ENCODE data around the gene NLRC5. TPM values are rescaled to one million over a fixed set of nuclear protein-coding genes. Genes with fewer than 3 reads are reported as not detected.

NLRC5 gene
- total RNA-seq, 1 donor from 2014 or later: 1.5 TPM

GRCh38 chr16:57045694-57046381 is 56.5 kb downstream of the NLRC5 start:
- Mint-ChIP-seq H3K9me3 (ENCODE audit: unreplicated experiment) (peaks cover 2% of the 10 kb centered on the region), H3K4me1 (ENCODE audit: low read depth, unreplicated experiment) (peaks cover 5% of the 10 kb centered on the region), H3K4me3 (ENCODE audit: unreplicated experiment) (no peak overlapping the region), H3K36me3 (ENCODE audit: unreplicated experiment) (peaks cover 7% of the 10 kb centered on the region), H3K27ac (ENCODE audit: unreplicated experiment) (no peak overlapping the region), H3K27me3 (ENCODE audit: unreplicated experiment) (peaks cover 8% of the 10 kb centered on the region)
- TF ChIP-seq CTCF (IDR thresholded peaks at IDR 0.05; ENCODE audit: partially characterized antibody, unreplicated experiment): no peak
- DNase-seq: peak; percentile 70

GRCh38 chr16:57048095-57048494 is 58.7 kb downstream of the NLRC5 start:
- peaks cover 6% of the 10 kb centered on the region for H3K27me3 Mint-ChIP-seq (ENCODE audit: unreplicated experiment)
- H3K9me3 Mint-ChIP-seq (ENCODE audit: unreplicated experiment): peaks cover 2% of the 10 kb centered on the region
- TF ChIP-seq CTCF (IDR thresholded peaks at IDR 0.05; ENCODE audit: partially characterized antibody, unreplicated experiment): no peak
- no peak overlapping the region for H3K27ac Mint-ChIP-seq (ENCODE audit: unreplicated experiment)
- no peaks in the 10 kb centered on the region for H3K36me3 Mint-ChIP-seq (ENCODE audit: unreplicated experiment)
- peaks cover 5% of the 10 kb centered on the region for H3K4me1 Mint-ChIP-seq (ENCODE audit: low read depth, unreplicated experiment)
- no peak for DNase-seq
- no peak overlapping the region for H3K4me3 Mint-ChIP-seq (ENCODE audit: unreplicated experiment)

- Mint-ChIP-seq H3K27me3 (ENCODE audit: unreplicated experiment) (peaks cover 6% of the 10 kb centered on the region), H3K36me3 (ENCODE audit: unreplicated experiment) (no peaks in the 10 kb centered on the region), H3K9me3 (ENCODE audit: unreplicated experiment) (peaks cover 2% of the 10 kb centered on the region), H3K4me3 (ENCODE audit: unreplicated experiment) (no peak overlapping the region), H3K27ac (ENCODE audit: unreplicated experiment) (no peak overlapping the region), H3K4me1 (ENCODE audit: low read depth, unreplicated experiment) (peaks cover 5% of the 10 kb centered on the region)
- no peak for DNase-seq
- TF ChIP-seq CTCF (IDR thresholded peaks at IDR 0.05; ENCODE audit: partially characterized antibody, unreplicated experiment): no peak
These were observed 60.3 kb downstream of the NLRC5 start for GRCh38 chr16:57049678-57050077.

GRCh38 chr16:57051696-57052228 is 62.4 kb downstream of the NLRC5 start:
- no peaks in the 10 kb centered on the region for H3K36me3 Mint-ChIP-seq (ENCODE audit: unreplicated experiment)
- DNase-seq: no peak
- peaks cover 3% of the 10 kb centered on the region for H3K27me3 Mint-ChIP-seq (ENCODE audit: unreplicated experiment)
- no peaks in the 10 kb centered on the region for H3K9me3 Mint-ChIP-seq (ENCODE audit: unreplicated experiment)
- no peaks in the 10 kb centered on the region for H3K4me1 Mint-ChIP-seq (ENCODE audit: low read depth, unreplicated experiment)
- no peak overlapping the region for H3K27ac Mint-ChIP-seq (ENCODE audit: unreplicated experiment)
- H3K4me3 Mint-ChIP-seq (ENCODE audit: unreplicated experiment): no peak overlapping the region
- TF ChIP-seq CTCF (IDR thresholded peaks at IDR 0.05; ENCODE audit: partially characterized antibody, unreplicated experiment): no peak

GRCh38 chr16:57053206-57053605 is 63.8 kb downstream of the NLRC5 start:
- H3K27ac Mint-ChIP-seq (ENCODE audit: unreplicated experiment): no peak overlapping the region
- H3K27me3 Mint-ChIP-seq (ENCODE audit: unreplicated experiment): no peaks in the 10 kb centered on the region
- DNase-seq: no peak
- no peaks in the 10 kb centered on the region for H3K36me3 Mint-ChIP-seq (ENCODE audit: unreplicated experiment)
- no peaks in the 10 kb centered on the region for H3K4me1 Mint-ChIP-seq (ENCODE audit: low read depth, unreplicated experiment)
- TF ChIP-seq CTCF (IDR thresholded peaks at IDR 0.05; ENCODE audit: partially characterized antibody, unreplicated experiment): no peak
- H3K4me3 Mint-ChIP-seq (ENCODE audit: unreplicated experiment): no peak overlapping the region
- peaks cover 4% of the 10 kb centered on the region for H3K9me3 Mint-ChIP-seq (ENCODE audit: unreplicated experiment)
